ENCODE results near the gene NAP1L4.

DNA sequence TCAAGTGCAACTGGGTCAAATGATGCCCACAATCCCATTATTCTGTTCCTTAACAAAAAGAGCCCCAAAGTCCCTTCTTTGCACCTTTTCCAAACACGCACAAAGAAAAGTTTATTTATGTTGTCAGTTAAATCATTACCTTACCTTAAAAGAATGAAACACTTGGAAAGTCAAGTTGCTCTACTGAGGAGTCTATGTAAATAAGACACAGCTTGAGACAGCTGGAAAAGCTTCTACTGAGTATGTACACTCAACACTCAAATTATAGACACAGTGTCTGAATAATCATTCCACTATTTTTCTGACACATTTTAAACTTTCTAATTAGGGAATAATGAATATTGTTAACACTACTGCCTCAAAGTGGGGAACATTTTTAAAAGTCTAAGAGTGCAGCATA is 41.3 kb downstream of the NAP1L4 start:
- TF ChIP-seq GATA2 (IDR thresholded peaks at IDR 0.05; ENCODE audit: low read depth, low read length), result no peak
- TF ChIP-seq GATA3 (IDR thresholded peaks at IDR 0.05; ENCODE audit: low read depth, low read length), result no peak
